Measurements from ENCODE around the gene CDK2.

- no peak for TF ChIP-seq SIN3A (IDR thresholded peaks at IDR 0.05; ENCODE audit: borderline replicate concordance, insufficient read depth, low read length)
- no peak for TF ChIP-seq REST (IDR thresholded peaks at IDR 0.05; ENCODE audit: insufficient read depth in 1 of 2, low read depth in 2 of 2, low read length in 2 of 2)
- no peak for TF ChIP-seq POLR2AphosphoS5 (IDR thresholded peaks at IDR 0.05; ENCODE audit: low read depth, low read length)
Observed at GRCh38 chr12:55995366-55995765, 28.7 kb downstream of the CDK2 start.

Measured in PFSK-1 (cell line).